RPMI7951 (cell line): ENCODE measurements around the gene CHN2. TPM values are rescaled to one million over a fixed set of nuclear protein-coding genes. Genes with fewer than 3 reads are reported as not detected.
A peak's percentile ranks its signal among the peaks of the same experiment; 100 is the strongest.
"Not testable (repeated sequence)": the region's sequence is repeated elsewhere in the genome, so short reads cannot be mapped to it uniquely, and the experiment has no call there.

ENCODE experiments used
- DNase-seq: peaks from one replicate; pipeline ENCODE4 v3.0.0-alpha.2; 2012; ENCODE audit warnings: low read depth
- total RNA-seq: library from RNA; depleted of rRNA; stranded (reverse); fragments of >200 nt; shearing (Covaris generic); gene quantifications from 2 replicates; pipeline ENCODE4 v1.2.3, GENCODE V29; 2014

Gene CHN2
- total RNA-seq, 1 experiment from 2014 or later, result 0.36 TPM

DNA sequence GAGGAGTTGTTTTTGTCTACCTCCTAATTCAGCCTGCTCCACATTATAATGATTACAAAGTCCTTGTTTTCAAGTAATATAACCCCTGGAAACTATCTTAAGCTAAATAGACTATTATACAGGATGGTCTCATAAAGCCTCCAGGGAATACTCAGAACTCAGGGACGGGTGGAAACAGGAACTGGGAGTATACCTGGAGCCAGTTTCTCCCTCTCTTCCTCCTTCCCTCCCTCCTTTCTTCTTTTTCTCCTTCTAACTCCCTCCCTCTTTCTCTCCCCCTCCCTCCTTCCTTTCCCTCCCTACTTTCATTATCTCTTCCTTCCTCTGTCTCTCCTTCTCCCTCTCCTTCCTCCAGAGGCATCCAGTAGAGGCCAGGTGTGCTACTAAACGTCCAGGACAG lies 292.8 kb downstream of the CHN2 start:
- no peak for DNase-seq

DNA sequence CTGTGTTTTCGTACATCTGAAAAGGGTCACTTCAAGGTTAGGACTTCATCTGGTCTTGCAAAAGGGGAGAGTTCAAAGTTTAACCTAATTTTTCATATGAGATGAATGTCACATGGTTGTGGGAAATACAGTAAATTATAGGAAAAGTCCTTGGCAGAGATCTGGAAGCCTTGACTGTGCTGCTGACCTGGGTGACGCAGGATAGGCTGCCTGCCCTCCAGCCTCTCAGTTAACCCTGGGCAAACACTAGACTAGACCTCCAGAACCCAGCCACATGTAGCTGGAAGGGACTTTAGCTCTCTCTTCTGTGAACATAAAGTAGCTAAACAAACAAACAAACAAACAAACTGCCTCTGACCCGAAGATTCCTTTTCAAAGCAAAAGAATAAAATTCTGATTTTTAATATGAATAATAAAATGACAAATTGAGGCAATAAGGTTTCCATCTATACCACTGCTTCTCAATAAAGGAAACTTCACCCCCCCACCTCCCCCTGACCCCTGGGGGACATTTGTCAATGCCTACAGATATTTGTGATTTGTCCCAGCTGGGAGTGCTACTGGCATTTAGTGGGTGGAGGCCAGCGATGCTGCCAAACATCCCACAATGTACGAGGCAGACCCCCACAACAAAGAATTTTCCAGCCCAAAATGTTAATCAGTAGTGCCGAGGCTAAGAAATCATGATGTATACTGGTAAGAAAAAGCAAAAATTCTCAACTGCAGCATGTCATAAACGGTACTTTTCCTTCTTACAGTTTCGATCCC lies 293.8 kb downstream of the CHN2 start:
- no peak for DNase-seq

DNA sequence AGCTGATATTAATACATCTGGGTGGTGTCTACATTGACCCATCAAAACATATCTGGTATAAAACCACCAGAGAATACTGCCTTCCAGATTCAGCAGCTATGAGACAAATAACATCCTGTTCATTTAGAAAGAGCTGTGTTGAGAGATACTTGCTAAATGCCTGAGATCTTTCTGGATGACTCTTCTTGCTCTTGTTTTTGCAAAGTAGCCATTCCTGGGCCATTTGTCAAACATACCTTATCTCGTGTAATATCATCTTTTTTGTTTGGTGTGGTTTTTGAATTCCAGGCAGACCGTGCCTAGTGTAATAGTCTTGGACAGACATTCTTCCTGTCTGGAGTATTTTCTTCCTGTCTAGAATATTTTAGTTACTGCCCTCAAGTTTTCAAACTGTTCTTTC lies 294.4 kb downstream of the CHN2 start:
- peak; percentile 86 for DNase-seq

DNA sequence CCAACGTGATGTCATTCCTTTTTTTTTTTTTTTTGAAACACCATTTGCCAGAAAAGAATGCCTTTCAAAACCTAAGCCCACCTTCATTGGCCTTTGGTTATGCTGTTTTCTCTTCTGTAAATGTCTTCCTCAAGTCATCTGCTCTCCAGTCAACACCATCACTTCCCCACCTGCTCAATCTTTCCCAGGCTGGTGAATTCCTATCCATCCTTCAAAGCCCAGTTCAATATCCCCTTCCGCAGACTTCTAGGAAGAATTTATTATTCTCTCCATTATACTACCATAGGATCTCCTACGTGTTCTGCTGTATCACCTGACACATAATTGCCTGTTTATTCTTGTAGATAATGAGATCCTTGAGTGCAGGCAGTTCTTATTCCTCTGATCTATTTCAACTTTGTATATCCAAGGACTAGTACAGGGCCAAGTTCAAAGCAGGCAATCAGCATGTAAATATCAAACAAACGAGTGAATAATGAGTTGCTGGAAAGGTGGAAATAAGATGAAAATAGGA lies 295.6 kb downstream of the CHN2 start:
- no peak for DNase-seq

DNA sequence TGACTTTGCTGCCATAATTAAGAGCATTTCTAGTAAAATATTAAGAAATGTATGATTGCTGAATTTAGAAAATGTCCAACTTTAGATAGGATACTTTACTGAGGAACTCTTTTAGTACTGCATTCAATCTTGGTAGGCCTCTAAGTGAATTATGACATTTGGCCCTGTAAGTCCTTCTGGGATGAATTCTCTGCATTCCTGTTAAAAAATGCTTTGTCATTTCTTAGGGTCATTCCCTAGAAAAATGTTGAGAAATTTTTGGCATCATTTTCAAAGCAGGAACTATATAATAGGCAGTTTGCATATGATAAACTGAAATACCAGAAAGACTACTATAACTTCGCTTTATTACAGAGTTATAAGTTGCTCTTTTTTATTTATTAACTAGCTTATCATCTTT lies 299.8 kb downstream of the CHN2 start:
- peak; percentile 15 for DNase-seq

DNA sequence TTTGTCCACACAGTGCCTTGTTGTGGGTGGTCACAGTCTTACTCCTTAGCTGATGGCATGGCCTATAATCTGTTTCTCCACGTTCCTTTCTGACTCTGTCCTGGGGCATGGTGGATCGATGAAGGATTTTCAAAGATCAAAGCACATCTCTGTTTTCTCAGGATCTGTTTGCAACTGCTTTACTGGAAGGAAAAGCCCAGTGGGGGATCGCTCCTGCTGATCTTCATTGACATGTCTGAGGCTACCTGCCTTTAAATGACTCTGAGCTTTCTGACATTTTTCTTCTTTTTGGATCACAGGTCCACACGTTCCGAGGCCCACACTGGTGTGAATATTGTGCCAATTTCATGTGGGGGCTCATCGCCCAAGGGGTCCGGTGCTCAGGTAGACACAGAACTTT lies 301.1 kb downstream of the CHN2 start:
- DNase-seq, result no peak

DNA sequence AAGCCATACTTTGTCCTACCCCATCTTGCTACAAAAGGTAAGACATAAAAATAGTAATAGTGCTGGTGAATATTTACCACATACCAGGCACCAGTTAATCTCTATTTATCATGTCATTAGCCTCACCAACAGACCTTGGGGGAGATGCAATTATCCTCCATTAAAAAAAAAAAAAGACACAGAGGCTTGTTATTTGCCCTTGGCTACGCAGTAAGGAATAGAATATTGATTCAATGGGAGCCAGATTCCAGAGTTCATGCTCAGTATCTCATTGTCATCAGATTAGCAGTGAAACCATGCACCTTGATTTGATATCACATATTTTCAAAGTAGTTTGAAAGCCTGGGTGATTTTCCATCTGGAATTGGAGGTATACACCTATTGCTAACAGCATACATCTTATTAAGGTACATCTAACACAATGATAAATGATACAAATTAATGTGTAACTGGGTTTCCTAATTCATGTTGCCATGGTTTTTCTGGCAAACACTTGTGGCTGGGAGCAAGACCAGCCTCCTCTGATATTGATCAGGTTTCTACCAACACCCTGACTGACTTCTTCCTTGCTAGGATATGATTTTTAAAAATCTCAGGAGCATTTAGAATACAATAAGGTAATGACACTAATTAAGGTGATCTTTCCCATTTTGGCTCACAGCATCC lies 301.9 kb downstream of the CHN2 start:
- DNase-seq, result no peak

DNA sequence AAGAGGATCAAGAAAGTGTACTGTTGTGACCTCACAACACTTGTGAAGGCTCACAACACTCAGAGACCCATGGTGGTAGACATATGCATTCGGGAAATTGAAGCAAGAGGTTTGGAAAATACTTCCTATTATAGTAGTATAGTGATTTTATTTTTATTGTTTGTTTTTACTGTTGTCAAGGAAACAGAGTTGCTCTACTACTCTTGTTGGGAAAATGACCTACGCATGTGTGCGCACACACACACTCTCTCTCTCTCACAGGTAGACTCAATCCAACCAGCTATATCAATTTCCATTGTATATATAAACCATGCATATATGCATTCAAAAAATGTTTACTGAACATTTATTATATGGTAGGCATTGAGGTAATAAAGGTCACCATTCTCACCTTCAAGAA lies 305.4 kb downstream of the CHN2 start:
- no peak for DNase-seq

DNA sequence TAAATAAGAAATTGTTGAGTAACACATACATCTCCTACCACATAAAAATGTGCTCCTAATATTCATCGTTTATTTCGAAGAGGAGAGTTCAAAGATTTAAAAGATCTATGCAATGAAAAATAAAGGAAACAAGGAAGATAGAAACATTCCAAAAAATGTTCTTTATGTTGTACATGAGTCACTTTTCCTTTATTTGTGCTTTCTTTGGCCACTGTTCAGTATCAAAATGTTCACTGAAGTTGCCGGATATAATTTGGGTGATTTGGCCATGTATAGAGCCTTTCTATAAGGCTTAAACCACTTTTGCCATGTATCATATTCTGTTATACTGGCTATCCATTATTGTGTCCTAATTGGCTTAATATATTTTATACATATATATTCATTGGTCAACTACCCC lies 306.1 kb downstream of the CHN2 start:
- no peak for DNase-seq

DNA sequence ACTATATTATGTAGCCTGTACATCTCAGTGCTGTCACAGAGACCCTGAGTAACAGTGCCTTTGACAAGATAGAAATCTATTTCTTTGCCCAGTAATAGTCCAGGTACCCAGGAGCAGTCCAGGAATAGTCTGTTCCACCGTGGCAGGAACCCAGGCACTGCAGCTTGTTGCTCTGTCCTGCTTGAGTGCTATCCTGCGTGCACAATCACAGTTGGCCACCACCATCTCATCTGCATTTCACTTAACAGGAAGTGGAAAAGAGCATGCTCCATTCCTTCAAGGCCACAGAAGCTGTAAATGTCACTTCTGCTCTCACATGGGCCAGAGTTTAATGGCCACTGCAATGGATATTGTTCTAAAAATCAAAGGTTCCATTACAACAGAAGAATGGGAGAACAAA lies 307.6 kb downstream of the CHN2 start:
- DNase-seq, result no peak

DNA sequence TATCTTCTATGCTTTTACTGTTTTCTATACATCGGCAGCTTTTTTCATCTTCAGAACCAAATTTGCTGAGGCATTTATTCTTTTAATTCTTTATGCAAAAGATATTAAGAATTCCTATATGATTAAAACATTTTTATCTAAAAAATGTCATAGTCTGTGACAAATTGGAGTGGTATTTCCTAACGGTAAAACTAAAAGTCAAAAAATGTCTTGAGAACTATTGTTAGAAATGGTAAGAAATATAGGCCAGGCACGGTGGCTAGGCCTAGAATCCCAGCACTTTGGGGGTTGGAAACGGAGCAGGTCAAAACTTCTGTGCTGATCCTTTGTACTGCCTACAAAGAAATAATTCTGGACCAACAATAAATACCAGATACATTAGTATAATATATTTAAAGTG lies 311.4 kb downstream of the CHN2 start:
- DNase-seq, result no peak

DNA sequence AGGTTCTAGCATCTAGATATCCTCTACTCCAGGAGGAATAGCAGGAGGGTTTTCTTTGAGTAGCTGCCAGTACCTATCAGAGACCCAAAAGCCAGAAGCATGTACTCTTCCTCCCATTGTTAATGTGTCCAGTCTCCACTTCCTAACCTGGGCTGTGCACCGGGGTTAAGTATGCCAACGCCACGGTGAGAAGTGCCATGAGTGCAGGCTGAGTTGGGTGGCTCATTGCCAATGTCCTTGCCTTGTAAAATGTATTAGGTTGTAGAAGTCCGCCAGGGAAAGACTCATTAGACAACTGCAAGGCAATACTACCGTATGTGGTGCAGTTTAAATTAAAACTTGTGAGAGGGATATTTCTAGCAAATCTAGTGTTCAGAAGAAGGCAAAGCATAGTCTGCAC lies 314.0 kb downstream of the CHN2 start:
- DNase-seq, result no peak

DNA sequence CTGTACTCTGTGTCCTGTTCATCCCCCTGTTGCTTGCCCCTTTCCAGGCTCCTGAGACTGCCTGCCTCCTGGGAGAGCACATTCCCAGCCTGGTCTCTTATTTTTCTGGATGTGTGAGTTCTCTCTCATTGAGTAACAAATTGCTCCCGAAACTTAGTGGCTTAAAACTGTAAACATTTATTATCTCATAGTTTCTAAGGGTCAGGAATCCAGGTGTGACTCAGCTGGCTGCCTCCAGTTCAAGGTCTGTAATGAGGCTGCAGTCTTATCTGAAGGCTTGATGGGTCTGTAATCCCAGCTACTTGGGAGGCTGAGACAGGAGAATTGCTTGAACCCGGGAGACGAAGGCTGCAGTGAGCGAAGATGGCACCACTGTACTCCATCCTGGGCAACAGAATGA lies 315.5 kb downstream of the CHN2 start:
- DNase-seq, result no peak

DNA sequence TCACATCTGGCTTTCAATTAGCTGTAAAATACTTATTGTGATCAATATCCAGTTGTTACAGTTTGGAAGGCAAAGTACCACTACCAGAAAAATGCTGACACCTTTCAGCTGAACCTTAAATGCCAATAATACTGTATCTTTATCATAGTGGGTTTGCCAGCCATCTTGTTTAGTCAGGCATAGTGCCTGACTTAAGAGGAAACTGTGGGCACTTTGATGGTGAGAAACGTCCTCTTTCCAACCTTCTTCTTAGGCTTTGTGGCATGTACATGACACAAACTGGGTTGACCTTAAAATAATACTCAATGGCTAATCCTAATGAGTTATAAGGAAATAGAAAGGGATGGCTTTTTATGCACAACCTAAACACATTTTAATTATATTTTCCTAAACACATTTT lies 316.8 kb downstream of the CHN2 start:
- DNase-seq, result no peak

DNA sequence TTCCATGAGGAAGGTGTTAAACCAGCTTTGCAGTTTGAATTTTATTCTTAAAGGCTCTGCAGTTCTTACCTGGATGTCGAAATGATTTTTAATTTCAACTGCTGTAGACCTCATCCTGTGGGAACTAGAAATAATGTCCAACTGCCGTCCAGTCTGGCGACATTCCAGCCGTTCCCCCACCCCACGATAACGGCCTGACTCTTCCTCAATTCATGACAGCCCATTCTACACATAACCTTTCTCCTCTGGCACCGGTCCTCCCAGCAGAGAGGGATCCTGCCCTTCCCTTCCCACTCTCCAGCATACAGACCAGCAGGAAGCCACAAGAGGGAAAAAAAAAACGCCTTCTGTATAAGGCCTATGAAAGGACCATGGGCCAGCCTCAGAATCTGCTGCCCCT lies 317.3 kb downstream of the CHN2 start:
- DNase-seq, result no peak

DNA sequence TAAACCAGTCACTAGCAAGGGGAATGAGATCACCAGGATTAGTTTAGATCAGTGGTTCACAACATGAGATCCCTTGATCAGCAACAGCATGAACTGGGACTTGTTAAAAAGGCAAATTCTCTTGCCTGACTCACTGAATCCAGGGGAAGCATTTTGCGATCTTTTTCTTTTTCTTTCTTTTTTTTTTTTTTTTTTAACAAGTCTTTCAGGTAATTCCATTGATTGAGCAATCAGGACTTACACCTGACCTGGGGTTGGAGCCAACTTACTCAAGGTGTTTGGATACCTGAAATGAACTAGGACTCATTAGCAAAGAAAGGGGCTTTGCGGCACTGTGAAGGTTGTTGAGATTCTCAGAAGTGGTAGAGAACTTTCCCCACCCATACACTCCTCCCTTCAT lies 321.9 kb downstream of the CHN2 start:
- no peak for DNase-seq

DNA sequence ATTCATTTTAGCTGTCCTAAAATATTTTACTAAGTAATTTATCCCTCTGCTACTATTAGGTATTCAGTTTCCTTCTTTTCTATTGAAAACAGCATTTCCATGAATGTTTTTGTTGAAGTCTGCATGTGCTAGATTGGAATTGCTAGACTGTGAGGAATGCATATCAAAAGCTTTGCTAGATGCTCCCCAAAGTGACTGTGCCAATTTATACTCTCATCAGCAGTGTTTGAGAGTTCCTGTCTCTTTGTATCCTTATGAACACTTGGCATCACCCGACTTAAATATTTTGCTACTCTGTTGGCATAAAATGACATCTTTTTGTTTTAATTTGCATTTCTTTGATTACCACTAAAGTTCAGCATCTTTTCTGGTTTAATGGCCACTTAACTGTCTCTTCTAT lies 324.0 kb downstream of the CHN2 start:
- no peak for DNase-seq

DNA sequence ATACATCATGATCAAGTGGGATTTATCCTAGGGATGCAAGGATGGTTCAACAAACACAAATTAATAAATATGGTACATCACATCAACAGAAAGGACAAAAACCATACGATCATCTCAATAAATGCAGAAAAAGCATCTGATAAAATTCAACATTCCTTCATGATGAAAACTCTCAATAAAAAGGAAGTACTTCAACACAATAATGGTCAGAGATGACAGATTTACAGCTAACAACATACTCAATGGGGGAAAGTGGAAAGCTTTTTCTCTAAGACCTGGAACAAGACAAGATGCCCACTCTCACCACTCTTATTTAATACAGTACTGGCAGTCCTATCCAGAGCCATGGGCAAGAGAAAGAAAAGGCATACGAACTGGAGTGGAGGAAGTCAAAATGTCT lies 329.2 kb downstream of the CHN2 start:
- DNase-seq, result no peak

DNA sequence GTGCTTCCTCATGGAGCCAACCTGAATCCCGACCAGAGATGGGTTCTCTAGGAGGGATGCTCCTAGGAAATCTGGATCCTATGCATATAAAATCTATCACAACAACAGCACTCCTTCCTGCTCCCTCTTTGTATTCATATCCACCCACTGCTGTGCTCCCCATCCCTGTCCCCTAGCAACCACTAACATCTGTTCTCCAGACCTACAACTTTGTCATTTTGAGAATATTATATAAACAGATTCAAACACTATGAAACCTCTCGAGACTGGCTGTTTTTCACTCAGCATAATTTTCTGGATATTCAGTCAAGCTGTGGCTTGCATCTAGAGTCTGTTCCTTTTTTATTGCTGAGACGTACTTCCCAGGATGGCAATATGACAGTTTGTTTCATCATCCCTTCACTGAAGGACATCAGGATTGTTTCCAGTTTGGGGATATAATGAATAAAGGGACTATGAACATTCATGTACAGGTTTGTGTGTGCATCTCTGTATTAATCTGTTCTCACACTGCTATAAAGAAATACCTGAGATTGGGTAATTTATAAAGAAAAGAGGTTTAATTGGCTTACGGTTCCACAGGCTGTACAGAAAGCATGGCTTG lies 333.0 kb downstream of the CHN2 start:
- DNase-seq, result no peak

DNA sequence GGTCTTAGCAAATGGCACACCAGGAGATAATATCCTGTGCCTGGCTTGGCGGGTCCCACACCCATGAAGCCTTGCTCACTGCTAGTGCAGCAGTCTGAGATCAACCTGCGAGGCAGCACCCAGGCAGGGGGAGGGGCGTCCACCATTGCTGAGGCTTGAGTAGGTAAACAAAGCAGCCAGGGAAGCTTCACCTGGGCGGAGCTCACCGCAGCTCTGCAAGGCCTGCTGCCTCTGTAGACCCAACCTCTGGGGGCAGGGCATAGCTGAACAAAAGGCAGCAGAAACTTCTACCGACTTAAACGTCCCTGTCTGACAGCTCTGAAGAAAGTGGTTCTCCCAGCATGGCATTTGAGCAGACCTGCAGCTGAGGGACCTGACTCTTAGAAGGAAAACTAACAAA lies 334.0 kb downstream of the CHN2 start:
- DNase-seq, result not testable (repeated sequence)
